Neural crest cell (in vitro differentiated cells): ENCODE measurements around the gene HIP1. TPM values are rescaled to one million over a fixed set of nuclear protein-coding genes. Genes with fewer than 3 reads are reported as not detected.
"Not testable (repeated sequence)": the region's sequence is repeated elsewhere in the genome, so short reads cannot be mapped to it uniquely, and the experiment has no call there.

ENCODE experiments used
- DNase-seq: peaks from one replicate; pipeline ENCODE4 v3.0.0; 2021; ENCODE audit warnings: low read depth, mixed read lengths, low spot score
- H3K27ac Mint-ChIP-seq: one replicate; pipeline ENCODE4 v1.8.0; 2021; ENCODE audit warnings: mild to moderate bottlenecking, mixed read lengths; ENCODE audit not compliant: unreplicated experiment
- H3K27me3 Mint-ChIP-seq: 2 replicates; pipeline ENCODE4 v1.8.0; 2021; ENCODE audit warnings: low read depth, mild to moderate bottlenecking, mixed read lengths
- H3K36me3 Mint-ChIP-seq: 2 replicates; pipeline ENCODE4 v1.8.0; 2021; ENCODE audit warnings: low read depth, mild to moderate bottlenecking, mixed read lengths
- H3K4me1 Mint-ChIP-seq: 2 replicates; pipeline ENCODE4 v1.8.0; 2021; ENCODE audit warnings: mixed read lengths
- H3K4me3 Mint-ChIP-seq: one replicate; pipeline ENCODE4 v1.8.0; 2021; ENCODE audit warnings: mild to moderate bottlenecking, mixed read lengths
- H3K9me3 Mint-ChIP-seq: 2 replicates; pipeline ENCODE4 v1.8.0; 2021; ENCODE audit warnings: mixed read lengths
- CTCF ChIP-seq: fragments of 200-600 bp; sonication (generic); conservative IDR thresholded peaks from 2 replicates; pipeline ENCODE4 v1.5.0; 2021; ENCODE audit warnings: antibody characterized with exemption, mild to moderate bottlenecking
- total RNA-seq: library from RNA; stranded (reverse); gene quantifications from 2 replicates; pipeline ENCODE4 v1.2.1, GENCODE V29; 2021

The HIP1 gene
- total RNA-seq, 1 donor from 2014 or later = 87.3 TPM

- Mint-ChIP-seq H3K36me3 (no peaks in the 10 kb centered on the region), H3K27ac (no peak overlapping the region), H3K4me1 (no peaks in the 10 kb centered on the region), H3K27me3 (no peaks in the 10 kb centered on the region), H3K4me3 (no peak overlapping the region), H3K9me3 (no peaks in the 10 kb centered on the region)
- TF ChIP-seq CTCF = no peak
- no peak for DNase-seq
Observed at GRCh38 chr7:75690121-75690523, 48.6 kb downstream of the HIP1 start.

- no peak for DNase-seq
- no peak for TF ChIP-seq CTCF
- no peak overlapping the region for H3K4me3 Mint-ChIP-seq
- H3K36me3 Mint-ChIP-seq = no peaks in the 10 kb centered on the region
- H3K4me1 Mint-ChIP-seq = no peaks in the 10 kb centered on the region
- H3K27ac Mint-ChIP-seq = no peak overlapping the region
- H3K27me3 Mint-ChIP-seq = no peaks in the 10 kb centered on the region
- H3K9me3 Mint-ChIP-seq = no peaks in the 10 kb centered on the region
Observed at GRCh38 chr7:75689246-75690099, 49.3 kb downstream of the HIP1 start.

GRCh38 chr7:75688200-75689136 lies 50.3 kb downstream of the HIP1 start:
- Mint-ChIP-seq H3K27me3 (no peaks in the 10 kb centered on the region), H3K9me3 (no peaks in the 10 kb centered on the region), H3K27ac (peak overlapping the region; percentile 6), H3K4me3 (no peak overlapping the region), H3K36me3 (no peaks in the 10 kb centered on the region), H3K4me1 (no peaks in the 10 kb centered on the region)
- no peak for TF ChIP-seq CTCF
- DNase-seq = no peak

GRCh38 chr7:75687246-75688088 lies 51.3 kb downstream of the HIP1 start:
- Mint-ChIP-seq H3K9me3 (no peaks in the 10 kb centered on the region), H3K27ac (no peak overlapping the region), H3K27me3 (no peaks in the 10 kb centered on the region), H3K4me3 (no peak overlapping the region), H3K36me3 (no peaks in the 10 kb centered on the region), H3K4me1 (no peaks in the 10 kb centered on the region)
- no peak for TF ChIP-seq CTCF
- DNase-seq = no peak

- TF ChIP-seq CTCF = no peak
- Mint-ChIP-seq H3K27me3 (no peaks in the 10 kb centered on the region), H3K4me1 (no peaks in the 10 kb centered on the region), H3K4me3 (no peak overlapping the region), H3K27ac (peak overlapping the region; percentile 50), H3K36me3 (no peaks in the 10 kb centered on the region), H3K9me3 (no peaks in the 10 kb centered on the region)
- DNase-seq = no peak
Observed at GRCh38 chr7:75686551-75686950, 52.2 kb downstream of the HIP1 start.

- not testable (repeated sequence) for H3K27ac Mint-ChIP-seq, H3K4me1 Mint-ChIP-seq, H3K4me3 Mint-ChIP-seq, H3K9me3 Mint-ChIP-seq, H3K36me3 Mint-ChIP-seq, DNase-seq, H3K27me3 Mint-ChIP-seq
Observed at GRCh38 chr7:75682052-75682451, 56.7 kb downstream of the HIP1 start.
